GM12874 (cell line): ENCODE measurements around the gene RER1.

Experiments used
- TF ChIP-seq, protein P1 (sequence below): IDR thresholded peaks from 2 replicates; pipeline ENCODE4 v1.5.1; 2011; ENCODE audit warnings: low read depth, mild to moderate bottlenecking, control low read depth, low read length, moderate library complexity; ENCODE audit not compliant: insufficient read depth

RER1 gene

GRCh38 chr1:2415801-2416208 lies 24.2 kb downstream of the RER1 start:
- TF ChIP-seq, protein P1, sequence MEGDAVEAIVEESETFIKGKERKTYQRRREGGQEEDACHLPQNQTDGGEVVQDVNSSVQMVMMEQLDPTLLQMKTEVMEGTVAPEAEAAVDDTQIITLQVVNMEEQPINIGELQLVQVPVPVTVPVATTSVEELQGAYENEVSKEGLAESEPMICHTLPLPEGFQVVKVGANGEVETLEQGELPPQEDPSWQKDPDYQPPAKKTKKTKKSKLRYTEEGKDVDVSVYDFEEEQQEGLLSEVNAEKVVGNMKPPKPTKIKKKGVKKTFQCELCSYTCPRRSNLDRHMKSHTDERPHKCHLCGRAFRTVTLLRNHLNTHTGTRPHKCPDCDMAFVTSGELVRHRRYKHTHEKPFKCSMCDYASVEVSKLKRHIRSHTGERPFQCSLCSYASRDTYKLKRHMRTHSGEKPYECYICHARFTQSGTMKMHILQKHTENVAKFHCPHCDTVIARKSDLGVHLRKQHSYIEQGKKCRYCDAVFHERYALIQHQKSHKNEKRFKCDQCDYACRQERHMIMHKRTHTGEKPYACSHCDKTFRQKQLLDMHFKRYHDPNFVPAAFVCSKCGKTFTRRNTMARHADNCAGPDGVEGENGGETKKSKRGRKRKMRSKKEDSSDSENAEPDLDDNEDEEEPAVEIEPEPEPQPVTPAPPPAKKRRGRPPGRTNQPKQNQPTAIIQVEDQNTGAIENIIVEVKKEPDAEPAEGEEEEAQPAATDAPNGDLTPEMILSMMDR = no peak

- TF ChIP-seq, protein P1 = no peak
Observed at GRCh38 chr1:2416403-2416802, 24.8 kb downstream of the RER1 start.

GRCh38 chr1:2417083-2417832 lies 25.6 kb downstream of the RER1 start:
- TF ChIP-seq, protein P1 = no peak

DNA sequence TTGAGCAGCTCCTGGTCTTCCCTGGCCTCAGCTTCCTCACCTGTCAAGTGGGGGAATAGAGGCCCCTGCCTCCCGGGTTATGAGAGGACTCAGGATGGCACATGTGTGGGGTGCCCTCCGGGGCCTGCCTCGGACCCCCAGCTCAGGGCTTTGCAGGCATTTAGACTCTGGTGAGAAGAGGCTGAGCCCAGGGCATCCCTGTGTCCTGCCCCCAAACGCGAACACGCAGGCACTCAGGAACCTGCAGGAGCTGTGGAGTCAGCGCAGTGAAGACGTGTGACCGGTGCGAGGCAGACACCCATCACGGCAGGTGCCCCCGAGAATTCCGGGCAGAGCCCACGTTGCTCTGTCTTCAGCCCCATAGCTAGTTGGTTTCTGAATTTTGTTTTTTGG lies 26.2 kb downstream of the RER1 start:
- TF ChIP-seq, protein P1 = no peak

DNA sequence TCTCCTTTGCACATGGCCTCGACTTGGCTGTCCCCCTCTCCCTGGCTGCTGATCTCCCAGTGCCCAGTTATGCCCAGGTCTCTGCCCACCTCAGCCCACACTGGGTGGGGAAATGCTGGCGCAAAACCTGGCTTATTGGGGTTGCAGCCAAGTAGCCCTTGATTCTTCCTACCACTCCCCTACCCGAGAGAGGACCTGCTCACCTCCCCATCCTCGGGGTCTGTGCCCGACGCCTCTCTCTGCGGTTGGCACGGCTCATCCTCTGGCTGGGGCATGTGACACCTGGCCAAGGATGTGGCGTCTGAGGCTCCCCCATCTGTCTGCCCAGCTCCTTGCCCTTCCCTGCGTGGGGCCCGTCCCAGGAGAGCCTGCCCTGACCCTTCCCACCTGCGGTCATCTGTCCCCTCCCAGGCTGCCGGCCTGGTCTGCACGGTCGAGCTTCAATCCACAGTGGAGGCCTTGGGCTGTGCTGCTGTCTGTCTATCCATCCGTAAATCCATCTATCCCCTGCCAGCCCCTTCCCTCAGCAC lies 27.2 kb downstream of the RER1 start:
- TF ChIP-seq, protein P1 = no peak

- TF ChIP-seq, protein P1 = no peak
Observed at GRCh38 chr1:2419416-2419815, 27.8 kb downstream of the RER1 start.

GRCh38 chr1:2422523-2422922 lies 30.9 kb downstream of the RER1 start:
- TF ChIP-seq, protein P1 = no peak
